ENCODE data around the gene PFN1. TPM values are rescaled to one million over a fixed set of nuclear protein-coding genes. Genes with fewer than 3 reads are reported as not detected.

PFN1 gene
- 621 and 886 TPM in 2 replicates for total RNA-seq (2014; rRNA removed; shearing (Covaris generic))
- polyA plus RNA-seq (2016; fragmentation: Nextera tagmentation; extraction: Ambion mirVana) = 2,247 and 2,282 TPM in 2 replicates

- H3K9me3 ChIP-seq (ENCODE audit: low read depth) = no peaks in the 10 kb centered on the region
- in situ Hi-C loops (cut with MboI) = no loop called here
- H2AFZ ChIP-seq = peak within 1 kb of the TSS; percentile 69
- no peak for TF ChIP-seq EZH2phosphoT487 (IDR thresholded peaks at IDR 0.05; ENCODE audit: insufficient read depth, low read depth)
- TF ChIP-seq EZH2 (IDR thresholded peaks at IDR 0.05; ENCODE audit: insufficient read depth, poor library complexity, severe bottlenecking) = no peak
- H3K36me3 ChIP-seq (ENCODE audit: low read depth) = peaks cover 11% of the 10 kb centered on the region
- peaks cover 20% of the 10 kb centered on the region for H3K4me1 ChIP-seq (ENCODE audit: insufficient read depth)
- WGBS, 2 experiments (ENCODE audit: low coverage in 1 of 2, low lambda C conversion rate in 2 of 2, missing lambda C conversion rate in 2 of 2) = 1% methylated on average over 49 to 57 of the region's 59 CpGs
- H4K20me1 ChIP-seq (ENCODE audit: insufficient read depth) = peaks cover 6% of the 10 kb centered on the region; the same call in 1 of the 2 replicates
- peaks cover 43% of the 10 kb centered on the region for H3F3A ChIP-seq (ENCODE audit: insufficient read depth)
- H3K4me3 ChIP-seq = peak within 1 kb of the TSS; percentile 93
- peaks cover 50% of the 10 kb centered on the region for H3K79me2 ChIP-seq (ENCODE audit: insufficient read depth)
- DNase-seq = peak; percentile 96
- H3K27me3 ChIP-seq (replicated peaks; ENCODE audit: insufficient read depth) = no peaks in the 10 kb centered on the region
- H3K9me2 ChIP-seq (ENCODE audit: insufficient read depth) = no peaks in the 10 kb centered on the region
- H3K27ac ChIP-seq = peak within 1 kb of the TSS; percentile 91
- H3K9ac ChIP-seq = peak within 1 kb of the TSS; percentile 83
- peak within 1 kb of the TSS; percentile 97 for H3K4me2 ChIP-seq (ENCODE audit: unreplicated experiment)
Measured at GRCh38 chr17:4948166-4948930, at the start of gene PFN1. PFN1 (minus strand) TSS chr17:4948530; CDS start chr17:4948394, 136 bp downstream.

GRCh38 chr17:4997302-4998026 is 49.1 kb upstream of the PFN1 start, which contains the start of the genes INCA1 and KIF1C:
INCA1 (minus strand) TSS chr17:4997522; CDS start chr17:4994437, 3,085 bp downstream.
KIF1C (plus strand) TSS chr17:4997950; CDS start chr17:5000247, 2,297 bp downstream.
- Histone ChIP-seq H3K4me2 (ENCODE audit: unreplicated experiment) (peak within 1 kb of the TSS; percentile 86), H3K9me2 (ENCODE audit: insufficient read depth) (no peaks in the 10 kb centered on the region), H3K4me3 (peak within 1 kb of the TSS; percentile 94), H3K79me2 (ENCODE audit: insufficient read depth) (peaks cover 42% of the 10 kb centered on the region), H3K4me1 (ENCODE audit: insufficient read depth) (peaks cover 13% of the 10 kb centered on the region; the same call in 1 of the 2 replicates), H3K9me3 (ENCODE audit: low read depth) (no peaks in the 10 kb centered on the region), H4K20me1 (ENCODE audit: insufficient read depth) (no peaks in the 10 kb centered on the region), H3K36me3 (ENCODE audit: low read depth) (no peaks in the 10 kb centered on the region; the same call in 1 of the 2 replicates), H3K9ac (peak within 1 kb of the TSS; percentile 80), H3K27ac (0 out of 2 replicates have a peak within 1 kb of the TSS, but pooled peaks have one; percentile 18), H3F3A (ENCODE audit: insufficient read depth) (no peaks in the 10 kb centered on the region), H3K27me3 (replicated peaks; ENCODE audit: insufficient read depth) (no peaks in the 10 kb centered on the region), H2AFZ (peak within 1 kb of the TSS; percentile 73)
- 1 to 2% methylated on average over 35 of the region's 93 CpGs for WGBS, 2 experiments (ENCODE audit: low coverage in 1 of 2, low lambda C conversion rate in 2 of 2, missing lambda C conversion rate in 2 of 2)
- TF ChIP-seq EZH2phosphoT487 (IDR thresholded peaks at IDR 0.05; ENCODE audit: insufficient read depth, low read depth) (no peak), EZH2 (IDR thresholded peaks at IDR 0.05; ENCODE audit: insufficient read depth, poor library complexity, severe bottlenecking) (no peak)
- in situ Hi-C loops (cut with MboI) = no loop called here
- DNase-seq = peak; percentile 97

GRCh38 chr17:4994081-4994595 is 45.8 kb upstream of the PFN1 start:
- H3K27ac ChIP-seq = no peak overlapping the region
- in situ Hi-C loops (cut with MboI) = no loop called here

More at GRCh38 chr17:4994081-4994595, 45.8 kb upstream of the PFN1 start:
- no peak overlapping the region for H2AFZ ChIP-seq
- no peak overlapping the region for H3K4me3 ChIP-seq
- H3K79me2 ChIP-seq (ENCODE audit: insufficient read depth) = peaks cover 13% of the 10 kb centered on the region
- DNase-seq = no peak
- H3F3A ChIP-seq (ENCODE audit: insufficient read depth) = peaks cover 6% of the 10 kb centered on the region; the same call in 1 of the 2 replicates
- no peaks in the 10 kb centered on the region for H4K20me1 ChIP-seq (ENCODE audit: insufficient read depth)
- no peak overlapping the region for H3K4me2 ChIP-seq (ENCODE audit: unreplicated experiment)
- no peaks in the 10 kb centered on the region for H3K9me2 ChIP-seq (ENCODE audit: insufficient read depth)
- WGBS, 2 experiments (ENCODE audit: low coverage in 1 of 2, low lambda C conversion rate in 2 of 2, missing lambda C conversion rate in 2 of 2) = 88 to 93% methylated on average over 6 of the region's 6 CpGs
- H3K27me3 ChIP-seq (replicated peaks; ENCODE audit: insufficient read depth) = no peaks in the 10 kb centered on the region
- TF ChIP-seq EZH2phosphoT487 (IDR thresholded peaks at IDR 0.05; ENCODE audit: insufficient read depth, low read depth) (no peak), EZH2 (IDR thresholded peaks at IDR 0.05; ENCODE audit: insufficient read depth, poor library complexity, severe bottlenecking) (no peak)
- no peak overlapping the region for H3K9ac ChIP-seq
- H3K9me3 ChIP-seq (ENCODE audit: low read depth) = no peaks in the 10 kb centered on the region
- H3K4me1 ChIP-seq (ENCODE audit: insufficient read depth) = no peaks in the 10 kb centered on the region
- H3K36me3 ChIP-seq (ENCODE audit: low read depth) = no peaks in the 10 kb centered on the region
